Upper lobe of left lung (tissue), 6 donors: ENCODE measurements around the gene NPHP1. TPM values are rescaled to one million over a fixed set of nuclear protein-coding genes. Genes with fewer than 3 reads are reported as not detected.
A peak's percentile ranks its signal among the peaks of the same experiment; 100 is the strongest.

Experiments
- ATAC-seq, 2 donors: fragments of 200-7000 bp; cut with Tn5 transposase; one replicate each; pipeline ENCODE4 v1.9.1; 2022; ENCODE audit warnings: mild to moderate bottlenecking in 2 of 2, moderate library complexity in 2 of 2; ENCODE audit not compliant: low FRiP score in 2 of 2
- DNase-seq, 2 donors: peaks; one replicate each; pipeline ENCODE4 v3.0.0-alpha.2; 2019 to 2020
- H3K27ac ChIP-seq, 4 donors: fragments of 200-600 bp; sonication (generic); one replicate each; pipeline ENCODE4 v1.5.1; 2016 to 2019
- H3K27me3 ChIP-seq, 4 donors: fragments of 200-600 bp; sonication (generic); one replicate each; pipeline ENCODE4 v1.5.1; 2017 to 2019
- H3K36me3 ChIP-seq, 4 donors: fragments of 200-600 bp; sonication (generic); one replicate each; pipeline ENCODE4 v1.5.1; 2016 to 2019
- H3K4me1 ChIP-seq, 4 donors: fragments of 200-600 bp; sonication (generic); one replicate each; pipeline ENCODE4 v1.5.1; 2018 to 2019
- H3K4me3 ChIP-seq, 4 donors: fragments of 200-600 bp; sonication (generic); one replicate each; pipeline ENCODE4 v1.5.1; 2017 to 2019; ENCODE audit warnings: mild to moderate bottlenecking in 2 of 4, moderate library complexity in 1 of 4
- H3K9me3 ChIP-seq, 4 donors: fragments of 200-600 bp; sonication (generic); one replicate each; pipeline ENCODE4 v1.5.1; 2018 to 2019
- EP300 ChIP-seq, 4 donors: sonication (generic); formaldehyde crosslinking; IDR thresholded peaks; one replicate each; pipeline ENCODE4 v1.5.1; 2017; ENCODE audit warnings: antibody characterized with exemption in 4 of 4, control low read depth in 2 of 4
- POLR2A ChIP-seq, 4 donors: fragments of 450-650 bp; IDR thresholded peaks; one replicate each; pipeline ENCODE4 v1.5.1; 2016 to 2017; ENCODE audit warnings: antibody characterized with exemption in 4 of 4, mild to moderate bottlenecking in 2 of 4
- POLR2AphosphoS5 ChIP-seq, 2 donors: sonication (generic); formaldehyde crosslinking; IDR thresholded peaks; one replicate each; pipeline ENCODE4 v1.5.1; 2017; ENCODE audit warnings: antibody characterized with exemption in 2 of 2
- WGBS, 2 donors: methylation state at CpG; one replicate each; pipeline ENCODE4 v1.1.5; 2017 to 2018; 5-methylcytosine and 5-hydroxymethylcytosine counted together
- total RNA-seq, 6 donors: library from RNA; depleted of rRNA in 4 of 6; stranded (reverse); fragments of >200 nt in 4 of 6; gene quantifications; one replicate each; pipeline versions ENCODE4 v1.1.0 to v1.2.1, GENCODE V29; 2016 to 2021
- TF ChIP-seq, protein P1 (sequence below), 6 experiments: fragments of 450-650 bp in 4 of 6; fragments of 200-600 bp in 2 of 6; sonication (generic) in 2 of 6; IDR thresholded peaks; one replicate each; pipeline ENCODE4 v1.5.1; 2016 to 2019; ENCODE audit warnings: antibody characterized with exemption in 6 of 6
- donor health status: DM: no; HTN: no; CAD: no; lungs with moderate emphysema.
- donor health status: DM: no; HTN: yes; CAD: no; lungs with severe emphysema.

Gene NPHP1
- total RNA-seq, 6 donors from 2014 or later = 3.2 to 18.4 (median 5.4) TPM

DNA sequence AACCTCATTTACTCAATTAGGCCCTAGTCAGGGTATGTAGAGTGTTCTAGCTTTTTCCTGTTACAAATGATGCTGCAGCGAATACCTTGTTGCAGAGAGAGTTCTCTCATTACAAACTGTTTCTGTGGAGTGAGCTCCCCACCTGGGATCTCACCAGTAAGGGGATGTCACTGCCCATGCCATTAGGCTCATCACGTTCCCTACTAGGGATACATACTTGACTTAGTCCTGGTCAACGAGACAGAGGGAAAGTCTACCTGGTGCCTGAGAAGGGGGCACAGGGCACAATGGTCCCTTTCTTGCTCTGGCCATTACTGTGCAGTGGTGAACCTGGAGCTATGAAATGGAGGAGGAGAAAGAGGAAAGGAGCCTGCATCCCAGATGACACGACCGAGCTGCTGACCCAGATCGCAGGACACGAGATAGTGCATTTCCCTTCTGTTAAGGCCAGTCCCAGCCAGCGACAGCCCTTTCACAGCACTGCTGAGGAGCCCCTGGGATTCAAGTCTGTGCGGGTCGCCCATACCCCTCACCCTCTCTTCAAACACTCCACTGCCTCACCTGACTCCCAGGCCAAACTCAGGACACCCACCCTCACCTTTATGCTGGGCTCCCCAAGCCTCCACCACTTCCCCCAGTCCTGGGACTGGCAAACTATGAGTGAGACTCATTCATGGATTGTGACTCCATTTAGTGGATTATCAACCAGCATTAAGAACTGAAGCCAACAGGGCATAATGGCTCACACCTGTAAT is 105.2 kb downstream of the NPHP1 start:
- Histone ChIP-seq H3K9me3 (no peaks in the 10 kb centered on the region), H3K27ac (peak overlapping the region; percentile 85 to 93 (median 88)), H3K4me3 (no peak overlapping the region), H3K4me1 (peaks cover 42 to 90% (median 71%) of the 10 kb centered on the region in 4 donors), H3K36me3 (no peaks in the 10 kb centered on the region), H3K27me3 (no peaks in the 10 kb centered on the region)
- WGBS, 2 donors = 71 to 81% methylated on average over 10 of the region's 10 CpGs
- TF ChIP-seq, protein P1, sequence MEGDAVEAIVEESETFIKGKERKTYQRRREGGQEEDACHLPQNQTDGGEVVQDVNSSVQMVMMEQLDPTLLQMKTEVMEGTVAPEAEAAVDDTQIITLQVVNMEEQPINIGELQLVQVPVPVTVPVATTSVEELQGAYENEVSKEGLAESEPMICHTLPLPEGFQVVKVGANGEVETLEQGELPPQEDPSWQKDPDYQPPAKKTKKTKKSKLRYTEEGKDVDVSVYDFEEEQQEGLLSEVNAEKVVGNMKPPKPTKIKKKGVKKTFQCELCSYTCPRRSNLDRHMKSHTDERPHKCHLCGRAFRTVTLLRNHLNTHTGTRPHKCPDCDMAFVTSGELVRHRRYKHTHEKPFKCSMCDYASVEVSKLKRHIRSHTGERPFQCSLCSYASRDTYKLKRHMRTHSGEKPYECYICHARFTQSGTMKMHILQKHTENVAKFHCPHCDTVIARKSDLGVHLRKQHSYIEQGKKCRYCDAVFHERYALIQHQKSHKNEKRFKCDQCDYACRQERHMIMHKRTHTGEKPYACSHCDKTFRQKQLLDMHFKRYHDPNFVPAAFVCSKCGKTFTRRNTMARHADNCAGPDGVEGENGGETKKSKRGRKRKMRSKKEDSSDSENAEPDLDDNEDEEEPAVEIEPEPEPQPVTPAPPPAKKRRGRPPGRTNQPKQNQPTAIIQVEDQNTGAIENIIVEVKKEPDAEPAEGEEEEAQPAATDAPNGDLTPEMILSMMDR (IDR thresholded peaks at IDR 0.05) = no peak
- TF ChIP-seq POLR2AphosphoS5 (IDR thresholded peaks at IDR 0.05) = no peak
- no peak for TF ChIP-seq POLR2A (IDR thresholded peaks at IDR 0.05)
- TF ChIP-seq EP300 (IDR thresholded peaks at IDR 0.05) = no peak
- ATAC-seq (no peak), DNase-seq (no peak)

DNA sequence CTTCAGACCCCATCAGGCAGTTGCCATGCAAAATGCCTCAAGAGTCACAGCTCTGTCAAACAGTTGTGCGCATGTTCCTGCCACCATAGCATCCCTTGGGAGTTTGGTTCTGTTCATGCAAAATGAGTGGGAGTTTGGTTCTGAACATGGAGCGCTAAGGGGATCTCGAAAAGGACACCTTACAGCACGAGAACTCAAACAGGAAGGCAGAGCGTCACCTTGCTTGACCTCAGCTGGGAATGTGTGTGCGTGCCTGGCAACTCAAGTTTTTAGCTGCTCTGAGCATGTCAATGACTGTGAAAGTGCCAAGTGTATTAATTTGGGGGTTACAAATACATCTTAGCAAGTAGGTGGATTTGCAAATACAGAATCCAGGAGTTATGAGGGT is 105.8 kb downstream of the NPHP1 start:
- H3K36me3 ChIP-seq = no peaks in the 10 kb centered on the region
- peaks cover 42 to 86% (median 67%) of the 10 kb centered on the region in 4 donors for H3K4me1 ChIP-seq
- ATAC-seq (no peak), DNase-seq (peak in 1 of 2 donors; percentile 35)
- H3K4me3 ChIP-seq = no peak overlapping the region
- H3K9me3 ChIP-seq = no peaks in the 10 kb centered on the region
- H3K27me3 ChIP-seq = no peaks in the 10 kb centered on the region
- peak overlapping the region in 2 of 4 donors; percentile 89 to 93 for H3K27ac ChIP-seq
- TF ChIP-seq EP300 (IDR thresholded peaks at IDR 0.05) (no peak), POLR2A (IDR thresholded peaks at IDR 0.05) (no peak), POLR2AphosphoS5 (IDR thresholded peaks at IDR 0.05) (no peak)
- TF ChIP-seq, protein P1 (IDR thresholded peaks at IDR 0.05) = no peak
- 71 to 84% methylated on average over 6 of the region's 6 CpGs for WGBS, 2 donors

DNA sequence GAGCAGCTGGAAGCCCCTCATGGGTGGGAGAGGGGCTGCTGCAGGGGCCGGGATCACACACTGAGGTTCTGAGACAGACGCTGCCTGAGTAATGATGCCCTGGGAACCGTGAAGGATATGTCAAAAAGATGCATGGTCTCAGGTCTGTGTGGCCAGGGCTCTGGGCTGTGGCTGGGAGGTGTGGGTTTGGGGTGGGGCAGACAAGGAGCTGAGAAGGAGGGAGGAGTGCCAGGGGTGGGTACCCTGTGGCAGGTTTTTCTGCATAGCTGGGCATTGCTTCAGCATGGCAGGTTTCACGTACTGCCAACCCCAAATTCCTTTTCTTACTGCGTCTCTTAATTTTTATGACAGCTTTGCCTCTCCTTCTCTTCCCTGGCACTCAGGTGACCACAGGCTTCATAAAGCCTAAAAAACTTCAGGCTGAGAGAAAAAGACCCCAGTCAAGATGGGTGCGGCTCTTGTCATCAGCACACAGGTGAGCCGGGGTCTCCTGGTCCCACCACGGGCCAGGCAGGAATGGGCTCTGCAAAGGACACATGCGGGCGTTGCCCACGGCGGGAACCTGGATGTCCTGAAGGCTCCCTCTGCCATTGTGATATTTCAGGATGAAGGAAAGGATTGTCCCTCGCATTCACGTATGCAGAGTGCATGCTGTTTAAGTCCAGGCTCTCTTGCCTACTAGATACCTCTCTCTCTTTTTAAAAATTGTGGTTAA is 107.2 kb downstream of the NPHP1 start:
- Histone ChIP-seq H3K27me3 (no peaks in the 10 kb centered on the region), H3K36me3 (no peaks in the 10 kb centered on the region), H3K4me3 (no peak overlapping the region), H3K27ac (peak overlapping the region in 2 of 4 donors; percentile 63 to 89), H3K9me3 (no peaks in the 10 kb centered on the region), H3K4me1 (peaks cover 39 to 73% (median 55%) of the 10 kb centered on the region in 4 donors)
- DNase-seq (peak; percentile 69 to 91), ATAC-seq (peak in 1 of 2 donors; percentile 50)
- WGBS, 2 donors = 67 to 68% methylated on average over 14 of the region's 14 CpGs
- peak in 1 of 4 donors; percentile 37 for TF ChIP-seq EP300 (IDR thresholded peaks at IDR 0.05)
- TF ChIP-seq, protein P1 (IDR thresholded peaks at IDR 0.05) = no peak
- peak in 1 of 2 donors; percentile 32 for TF ChIP-seq POLR2AphosphoS5 (IDR thresholded peaks at IDR 0.05)

DNA sequence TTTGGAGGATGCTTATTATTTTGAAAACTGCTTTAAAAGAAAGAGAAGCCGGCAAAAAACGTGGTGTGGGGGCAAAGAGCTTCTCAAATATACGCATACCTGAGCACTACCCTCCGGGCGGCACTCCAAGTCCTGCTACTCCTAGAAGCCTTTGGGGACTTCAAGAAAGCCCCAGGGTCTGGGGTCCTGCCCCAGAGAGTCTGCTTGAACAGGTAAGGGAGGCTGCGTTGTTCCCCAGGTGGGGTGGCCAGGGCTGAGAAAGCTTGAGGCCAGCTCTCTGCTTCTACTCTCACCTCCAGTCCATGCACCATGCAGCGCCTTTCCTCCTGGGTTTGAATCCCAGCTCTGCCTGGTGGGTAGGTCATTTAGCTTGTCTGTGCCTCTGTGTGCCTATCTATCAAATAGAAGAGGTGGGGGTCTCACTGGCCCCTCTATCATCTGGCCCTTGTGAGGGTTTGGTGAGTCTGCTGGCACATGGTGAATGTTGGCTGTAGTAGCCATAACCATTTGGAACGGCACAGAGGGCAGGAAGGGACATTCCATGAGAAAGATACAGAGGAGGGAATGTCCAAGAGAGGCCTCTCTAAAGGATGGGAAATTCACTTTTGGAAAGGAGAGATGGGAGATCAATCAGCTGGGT is 108.7 kb downstream of the NPHP1 start:
- TF ChIP-seq, protein P1 (IDR thresholded peaks at IDR 0.05) = no peak
- TF ChIP-seq EP300 (IDR thresholded peaks at IDR 0.05) = no peak

More for the DNA sequence above, 108.7 kb downstream of the NPHP1 start:
- Histone ChIP-seq H3K27ac (peak overlapping the region; percentile 56 to 76 (median 69)), H3K4me3 (no peak overlapping the region), H3K27me3 (no peaks in the 10 kb centered on the region), H3K36me3 (no peaks in the 10 kb centered on the region), H3K4me1 (peaks cover 26 to 57% (median 41%) of the 10 kb centered on the region in 4 donors), H3K9me3 (no peaks in the 10 kb centered on the region)
- DNase-seq = peak in 1 of 2 donors; percentile 32
- ATAC-seq = no peak
- WGBS, 2 donors = 65 to 71% methylated on average over 7 to 8 of the region's 8 CpGs
